Esophagus squamous epithelium (tissue), 4 donors: Measurements from ENCODE around the gene RASA3.
A peak's percentile ranks its signal among the peaks of the same experiment; 100 is the strongest.

Experiments used
- CTCF ChIP-seq, 6 experiments: fragments of 450-650 bp in 4 of 6; fragments of 200-600 bp in 2 of 6; sonication (generic) in 2 of 6; IDR thresholded peaks; one replicate each; pipeline ENCODE4 v1.5.1; 2016 to 2019; ENCODE audit warnings: antibody characterized with exemption in 6 of 6, mild to moderate bottlenecking in 4 of 6, moderate library complexity in 4 of 6
- POLR2A ChIP-seq, 4 donors: fragments of 450-650 bp; IDR thresholded peaks; one replicate each; pipeline ENCODE4 v1.6.1; 2017; ENCODE audit warnings: antibody characterized with exemption in 4 of 4, mild to moderate bottlenecking in 4 of 4, moderate library complexity in 3 of 4

DNA sequence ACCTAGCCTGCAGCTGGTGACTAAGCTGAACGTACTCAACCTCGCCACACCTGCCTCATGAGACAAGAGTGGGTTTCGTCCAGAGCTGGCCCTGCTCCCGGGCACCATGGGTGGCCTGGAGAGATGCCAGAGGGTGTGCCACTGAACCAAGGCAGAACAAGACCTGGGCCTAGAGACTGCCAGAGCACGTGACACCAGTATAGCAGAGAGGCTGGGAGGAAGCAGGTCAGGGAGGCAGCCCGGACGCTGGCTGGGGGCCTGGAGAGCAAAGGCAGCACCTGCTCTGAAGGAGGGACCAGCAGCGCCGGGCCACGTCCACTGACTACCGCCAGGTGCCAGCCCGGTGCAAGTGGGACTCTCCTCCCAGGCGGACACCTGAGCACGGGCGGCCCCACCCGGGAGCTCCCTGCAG, 151.2 kb downstream of the RASA3 start:
- TF ChIP-seq CTCF (IDR thresholded peaks at IDR 0.05) (peak in 1 of 6 experiments; percentile 6), POLR2A (IDR thresholded peaks at IDR 0.05) (no peak)
